Measurements from ENCODE around the gene TCERG1L. TPM values are rescaled to one million over a fixed set of nuclear protein-coding genes. Genes with fewer than 3 reads are reported as not detected.

TCERG1L gene
- total RNA-seq, 2 experiments from 2014 or later, result not detected

GRCh38 chr10:131247873-131248272 lies 63.6 kb downstream of the TCERG1L start:
- Mint-ChIP-seq H3K36me3 (ENCODE audit: low read depth) (no peaks in the 10 kb centered on the region), H3K9me3 (no peaks in the 10 kb centered on the region), H3K27me3 (no peaks in the 10 kb centered on the region), H3K4me1 (ENCODE audit: low read depth) (no peaks in the 10 kb centered on the region), H3K4me3 (no peak overlapping the region), H3K27ac (no peak overlapping the region)
- ATAC-seq (no peak), DNase-seq (no peak)
- ChIA-PET POLR2A (interaction anchor here (0.5 kb wide), 1 partner anchor 51 kb away, joined by 3 read pairs; no protein-coding TSS in a partner anchor), CTCF (no interaction called here)
- intact Hi-C loops (cut with micrococcal nuclease), result no loop called here
- no peak for TF ChIP-seq CTCF (IDR thresholded peaks at IDR 0.05)

GRCh38 chr10:131246775-131247174 lies 64.7 kb downstream of the TCERG1L start:
- ChIA-PET POLR2A (no interaction called here), CTCF (no interaction called here)
- Mint-ChIP-seq H3K4me3 (no peak overlapping the region), H3K27ac (no peak overlapping the region), H3K36me3 (ENCODE audit: low read depth) (no peaks in the 10 kb centered on the region), H3K9me3 (no peaks in the 10 kb centered on the region), H3K4me1 (ENCODE audit: low read depth) (no peaks in the 10 kb centered on the region), H3K27me3 (no peaks in the 10 kb centered on the region)
- intact Hi-C loops (cut with micrococcal nuclease), result no loop called here
- ATAC-seq, result no peak
- no peak for DNase-seq
- no peak for TF ChIP-seq CTCF (IDR thresholded peaks at IDR 0.05)

GRCh38 chr10:131246089-131246488 lies 65.4 kb downstream of the TCERG1L start:
- intact Hi-C loops (cut with micrococcal nuclease), result no loop called here
- no peak overlapping the region for H3K27ac Mint-ChIP-seq
- H3K27me3 Mint-ChIP-seq, result no peaks in the 10 kb centered on the region
- no peak for DNase-seq
- H3K36me3 Mint-ChIP-seq (ENCODE audit: low read depth), result no peaks in the 10 kb centered on the region
- no peak overlapping the region for H3K4me3 Mint-ChIP-seq
- no peaks in the 10 kb centered on the region for H3K4me1 Mint-ChIP-seq (ENCODE audit: low read depth)
- no peak for TF ChIP-seq CTCF (IDR thresholded peaks at IDR 0.05)
- no peaks in the 10 kb centered on the region for H3K9me3 Mint-ChIP-seq
- no peak for ATAC-seq
- ChIA-PET CTCF (no interaction called here), POLR2A (no interaction called here)

- H3K27ac Mint-ChIP-seq, result no peak overlapping the region
- CTCF ChIA-PET, result interaction anchor here (1.6 kb wide), 1 partner anchor 65 kb away, joined by 3 read pairs; no protein-coding TSS in a partner anchor
- no peaks in the 10 kb centered on the region for H3K4me1 Mint-ChIP-seq (ENCODE audit: low read depth)
- POLR2A ChIA-PET, result no interaction called here
- no peak for TF ChIP-seq CTCF (IDR thresholded peaks at IDR 0.05)
- H3K4me3 Mint-ChIP-seq, result no peak overlapping the region
- intact Hi-C loops (cut with micrococcal nuclease), result no loop called here
- H3K9me3 Mint-ChIP-seq, result no peaks in the 10 kb centered on the region
- no peaks in the 10 kb centered on the region for H3K36me3 Mint-ChIP-seq (ENCODE audit: low read depth)
- no peaks in the 10 kb centered on the region for H3K27me3 Mint-ChIP-seq
- no peak for DNase-seq
- no peak for ATAC-seq
These were observed 66.0 kb downstream of the TCERG1L start for GRCh38 chr10:131245475-131246059.

- no peak for TF ChIP-seq CTCF (IDR thresholded peaks at IDR 0.05)
- Mint-ChIP-seq H3K27me3 (peaks cover 2% of the 10 kb centered on the region), H3K27ac (no peak overlapping the region), H3K4me3 (no peak overlapping the region), H3K4me1 (ENCODE audit: low read depth) (no peaks in the 10 kb centered on the region), H3K36me3 (ENCODE audit: low read depth) (no peaks in the 10 kb centered on the region), H3K9me3 (no peaks in the 10 kb centered on the region)
- DNase-seq (no peak), ATAC-seq (no peak)
- ChIA-PET CTCF (interaction anchor here (1.6 kb wide), 1 partner anchor 66 kb away, joined by 3 read pairs; no protein-coding TSS in a partner anchor), POLR2A (no interaction called here)
- intact Hi-C loops (cut with micrococcal nuclease), result no loop called here
These were observed 66.7 kb downstream of the TCERG1L start for GRCh38 chr10:131244836-131245235.
